ENCODE data around the gene JCAD.

JCAD gene

DNA sequence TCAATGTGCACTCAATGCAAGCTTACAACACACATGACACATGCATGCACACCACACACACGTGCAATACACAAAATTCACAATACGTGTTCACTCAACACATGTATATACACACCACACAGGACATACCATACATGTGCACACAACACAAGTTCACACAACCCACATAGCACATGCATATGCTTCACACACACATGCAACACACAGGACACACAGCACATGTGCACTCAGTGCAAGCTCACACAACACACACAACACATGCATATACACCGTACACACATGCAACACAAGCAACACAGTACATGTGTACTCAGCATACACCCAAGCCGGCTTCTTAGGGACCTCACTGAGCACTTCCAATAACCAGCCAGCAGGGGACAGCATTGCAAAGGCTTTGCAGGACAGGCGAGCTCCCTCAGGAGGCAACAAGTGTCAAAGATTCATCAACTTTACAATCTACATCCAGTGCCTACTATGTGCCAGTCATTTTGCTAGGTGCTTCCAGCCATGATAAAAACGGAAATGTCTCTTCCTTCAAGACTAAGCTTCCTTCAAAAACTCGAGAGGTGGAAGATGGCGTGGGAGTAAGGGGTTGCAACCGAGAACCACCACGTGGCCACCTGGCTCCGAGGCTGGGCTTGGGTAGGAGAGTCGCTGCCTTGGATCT, 61.1 kb downstream of the JCAD start:
- ChIA-PET POLR2A (no interaction called here), CTCF (interaction anchor here (0.7 to 8.4 kb wide), 47 partner anchors 9 to 592 kb away, joined by 3 to 124 read pairs (median 4); no protein-coding TSS in a partner anchor)
- Histone ChIP-seq H3K36me3 (ENCODE audit: control insufficient read depth in 4 of 4, insufficient read depth in 4 of 4, low read length in 3 of 4) (no peaks in the 10 kb centered on the region), H3K27ac (ENCODE audit: insufficient read depth in 1 of 2, low read depth in 1 of 2, low read length in 2 of 2, poor library complexity in 1 of 2, severe bottlenecking in 2 of 2) (no peak overlapping the region), H3K4me3 (ENCODE audit: control insufficient read depth in 1 of 7, extremely low read depth in 1 of 7, insufficient read depth in 4 of 7, low read depth in 2 of 7, low read length in 6 of 7) (no peak overlapping the region), H3K27me3 (replicated peaks in 2 of 5; ENCODE audit: control insufficient read depth in 4 of 5, insufficient read depth in 5 of 5, low read length in 4 of 5) (peaks cover 0 to 4% (median 2%) of the 10 kb centered on the region in 5 experiments), H3K9me3 (ENCODE audit: control extremely low read depth in 1 of 5, control insufficient read depth in 4 of 5, insufficient read depth in 2 of 5, low read depth in 1 of 5, low read length in 4 of 5) (no peaks in the 10 kb centered on the region), H3K4me1 (ENCODE audit: control extremely low read depth in 1 of 4, control insufficient read depth in 4 of 4, insufficient read depth in 4 of 4, low read length in 3 of 4) (peaks cover 4 to 33% (median 25%) of the 10 kb centered on the region in 4 experiments)
- 42% methylated on average over 10 of the region's 12 CpGs for WGBS (ENCODE audit: insufficient coverage)
- peak; percentile 84 to 93 (median 89) for DNase-seq

DNA sequence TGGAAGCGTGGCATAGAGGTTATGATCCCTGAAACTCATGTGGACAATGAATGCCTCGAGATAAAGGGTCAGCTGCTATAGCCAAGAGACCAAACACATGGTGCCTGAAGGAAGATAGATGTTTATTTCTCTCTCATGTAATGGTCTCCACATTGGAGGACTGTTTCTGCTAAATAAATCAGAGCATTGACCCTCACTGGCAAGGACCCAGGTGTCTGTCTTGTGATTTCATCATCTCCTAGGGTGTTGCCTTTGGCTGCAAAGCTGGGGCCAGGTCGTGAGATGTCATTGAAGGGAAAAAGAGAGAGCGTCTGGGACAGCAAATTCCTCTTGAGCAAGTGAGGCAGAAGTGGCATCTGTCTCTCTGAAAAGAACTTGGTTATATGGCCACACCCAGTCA, 64.6 kb downstream of the JCAD start:
- POLR2A ChIA-PET: no interaction called here
- H3K27me3 ChIP-seq (replicated peaks in 2 of 5; ENCODE audit: control insufficient read depth in 4 of 5, insufficient read depth in 5 of 5, low read length in 4 of 5): peaks cover 0 to 4% (median 0%) of the 10 kb centered on the region in 5 experiments
- no peak for DNase-seq
- H3K36me3 ChIP-seq (ENCODE audit: control insufficient read depth in 4 of 4, insufficient read depth in 4 of 4, low read length in 3 of 4): no peaks in the 10 kb centered on the region
- CTCF ChIA-PET: interaction anchor here (1.0 to 1.6 kb wide), 4 partner anchors 8 to 404 kb away, joined by 3 to 6 read pairs (median 4); no protein-coding TSS in a partner anchor
- no peak overlapping the region for H3K27ac ChIP-seq (ENCODE audit: insufficient read depth in 1 of 2, low read depth in 1 of 2, low read length in 2 of 2, poor library complexity in 1 of 2, severe bottlenecking in 2 of 2)
- no peaks in the 10 kb centered on the region for H3K9me3 ChIP-seq (ENCODE audit: control extremely low read depth in 1 of 5, control insufficient read depth in 4 of 5, insufficient read depth in 2 of 5, low read depth in 1 of 5, low read length in 4 of 5)
- no peak overlapping the region for H3K4me3 ChIP-seq (ENCODE audit: control insufficient read depth in 1 of 7, extremely low read depth in 1 of 7, insufficient read depth in 4 of 7, low read depth in 2 of 7, low read length in 6 of 7)
- peaks cover 4 to 24% (median 22%) of the 10 kb centered on the region in 4 experiments for H3K4me1 ChIP-seq (ENCODE audit: control extremely low read depth in 1 of 4, control insufficient read depth in 4 of 4, insufficient read depth in 4 of 4, low read length in 3 of 4)
- whole genome bisulfite sequencing (ENCODE audit: insufficient coverage): 97% methylated on average over 4 of the region's 4 CpGs

DNA sequence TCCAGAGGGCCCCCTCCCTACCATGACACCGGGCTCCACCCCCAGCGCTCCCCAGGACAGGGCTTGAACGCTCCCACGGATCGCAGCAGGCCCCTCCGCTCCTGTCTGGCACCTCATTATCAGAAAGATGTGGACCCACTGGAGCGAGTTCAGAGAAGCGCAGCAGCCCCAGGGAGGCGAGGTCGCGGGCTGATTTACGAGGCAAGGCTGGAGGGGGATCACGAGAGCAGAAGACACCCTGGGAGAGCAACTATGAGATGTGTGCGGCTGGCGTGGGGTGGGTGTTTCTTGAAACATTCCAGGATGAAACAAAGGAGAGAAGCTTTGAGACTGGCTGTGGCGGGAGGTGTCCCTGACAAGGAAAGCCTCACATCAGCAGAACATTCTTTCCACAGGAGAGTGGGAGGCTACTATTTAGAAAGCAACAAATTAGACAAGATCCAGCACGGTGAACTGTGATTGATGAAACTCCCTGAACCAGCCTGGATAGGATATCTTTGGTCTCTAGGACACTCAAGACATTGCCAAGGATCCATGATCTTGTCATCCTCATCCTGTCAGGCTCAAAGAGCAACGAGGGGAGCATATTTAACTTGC, 66.0 kb downstream of the JCAD start:
- CTCF ChIA-PET: interaction anchor here (1.0 to 1.4 kb wide), 2 partner anchors 9 to 248 kb away, joined by 3 to 4 read pairs; no protein-coding TSS in a partner anchor
- Histone ChIP-seq H3K9me3 (ENCODE audit: control extremely low read depth in 1 of 5, control insufficient read depth in 4 of 5, insufficient read depth in 2 of 5, low read depth in 1 of 5, low read length in 4 of 5) (no peaks in the 10 kb centered on the region), H3K4me3 (ENCODE audit: control insufficient read depth in 1 of 7, extremely low read depth in 1 of 7, insufficient read depth in 4 of 7, low read depth in 2 of 7, low read length in 6 of 7) (no peak overlapping the region), H3K36me3 (ENCODE audit: control insufficient read depth in 4 of 4, insufficient read depth in 4 of 4, low read length in 3 of 4) (no peaks in the 10 kb centered on the region), H3K4me1 (ENCODE audit: control extremely low read depth in 1 of 4, control insufficient read depth in 4 of 4, insufficient read depth in 4 of 4, low read length in 3 of 4) (peaks cover 4 to 24% (median 22%) of the 10 kb centered on the region in 4 experiments), H3K27me3 (replicated peaks in 2 of 5; ENCODE audit: control insufficient read depth in 4 of 5, insufficient read depth in 5 of 5, low read length in 4 of 5) (peaks cover 0 to 4% (median 0%) of the 10 kb centered on the region in 5 experiments), H3K27ac (ENCODE audit: insufficient read depth in 1 of 2, low read depth in 1 of 2, low read length in 2 of 2, poor library complexity in 1 of 2, severe bottlenecking in 2 of 2) (no peak overlapping the region)
- POLR2A ChIA-PET: no interaction called here
- WGBS (ENCODE audit: insufficient coverage): 98% methylated on average over 13 of the region's 18 CpGs
- no peak for DNase-seq

DNA sequence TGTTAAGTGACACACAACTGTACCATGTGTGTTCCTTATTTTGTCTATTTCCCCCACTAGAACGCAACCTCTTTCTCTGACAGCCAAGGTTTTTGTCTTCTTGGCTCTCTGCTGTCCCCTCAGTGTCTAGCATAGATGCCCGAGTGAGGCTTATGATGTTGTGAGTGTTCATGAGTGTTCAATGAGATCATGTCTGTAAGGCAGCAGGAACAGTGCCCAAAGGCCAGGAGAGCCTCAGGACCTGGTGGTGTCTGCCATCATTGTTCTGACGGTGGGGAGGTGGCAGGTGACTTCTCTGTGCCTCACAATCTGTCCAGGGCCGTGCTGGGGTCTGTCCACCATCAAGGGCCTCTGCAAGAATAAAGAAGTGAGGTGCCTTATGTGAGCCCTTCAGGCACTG, 66.5 kb downstream of the JCAD start:
- WGBS (ENCODE audit: insufficient coverage): 96% methylated on average over 4 of the region's 4 CpGs
- POLR2A ChIA-PET: no interaction called here
- no peaks in the 10 kb centered on the region for H3K9me3 ChIP-seq (ENCODE audit: control extremely low read depth in 1 of 5, control insufficient read depth in 4 of 5, insufficient read depth in 2 of 5, low read depth in 1 of 5, low read length in 4 of 5)
- H3K27ac ChIP-seq (ENCODE audit: insufficient read depth in 1 of 2, low read depth in 1 of 2, low read length in 2 of 2, poor library complexity in 1 of 2, severe bottlenecking in 2 of 2): no peak overlapping the region
- H3K4me1 ChIP-seq (ENCODE audit: control extremely low read depth in 1 of 4, control insufficient read depth in 4 of 4, insufficient read depth in 4 of 4, low read length in 3 of 4): peaks cover 4 to 21% (median 19%) of the 10 kb centered on the region in 4 experiments
- no peak overlapping the region for H3K4me3 ChIP-seq (ENCODE audit: control insufficient read depth in 1 of 7, extremely low read depth in 1 of 7, insufficient read depth in 4 of 7, low read depth in 2 of 7, low read length in 6 of 7)
- CTCF ChIA-PET: interaction anchor here (1.4 kb wide), 1 partner anchor 248 kb away, joined by 4 read pairs; no protein-coding TSS in a partner anchor
- H3K36me3 ChIP-seq (ENCODE audit: control insufficient read depth in 4 of 4, insufficient read depth in 4 of 4, low read length in 3 of 4): no peaks in the 10 kb centered on the region
- DNase-seq: no peak
- peaks cover 0 to 4% (median 0%) of the 10 kb centered on the region in 5 experiments for H3K27me3 ChIP-seq (replicated peaks in 2 of 5; ENCODE audit: control insufficient read depth in 4 of 5, insufficient read depth in 5 of 5, low read length in 4 of 5)

DNA sequence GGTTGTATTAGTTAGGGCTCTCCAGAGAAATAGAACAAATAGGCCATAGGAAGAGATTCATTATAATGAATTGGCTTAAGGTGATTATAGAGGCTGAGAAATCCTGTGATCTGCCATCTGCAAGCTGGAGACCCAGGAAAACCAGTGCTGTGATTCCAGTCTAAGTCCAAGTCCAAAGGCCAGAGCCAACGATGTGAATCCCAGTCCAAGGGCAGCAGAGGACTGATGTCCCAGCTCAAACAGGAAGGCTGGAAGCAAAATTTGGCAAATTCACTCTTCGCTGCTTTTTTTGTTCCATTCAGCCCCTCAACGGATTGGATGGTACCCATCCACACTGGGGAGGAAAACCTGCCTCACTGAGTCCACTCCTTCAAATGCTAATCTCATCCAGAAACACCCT, 68.0 kb downstream of the JCAD start:
- H3K27me3 ChIP-seq (replicated peaks in 2 of 5; ENCODE audit: control insufficient read depth in 4 of 5, insufficient read depth in 5 of 5, low read length in 4 of 5): peaks cover 0 to 4% (median 0%) of the 10 kb centered on the region in 5 experiments
- no peaks in the 10 kb centered on the region for H3K36me3 ChIP-seq (ENCODE audit: control insufficient read depth in 4 of 4, insufficient read depth in 4 of 4, low read length in 3 of 4)
- 93% methylated on average over 3 of the region's 3 CpGs for WGBS (ENCODE audit: insufficient coverage)
- no peaks in the 10 kb centered on the region for H3K9me3 ChIP-seq (ENCODE audit: control extremely low read depth in 1 of 5, control insufficient read depth in 4 of 5, insufficient read depth in 2 of 5, low read depth in 1 of 5, low read length in 4 of 5)
- DNase-seq: no peak
- ChIA-PET POLR2A (no interaction called here), CTCF (no interaction called here)
- H3K4me3 ChIP-seq (ENCODE audit: control insufficient read depth in 1 of 7, extremely low read depth in 1 of 7, insufficient read depth in 4 of 7, low read depth in 2 of 7, low read length in 6 of 7): no peak overlapping the region
- H3K27ac ChIP-seq (ENCODE audit: insufficient read depth in 1 of 2, low read depth in 1 of 2, low read length in 2 of 2, poor library complexity in 1 of 2, severe bottlenecking in 2 of 2): no peak overlapping the region
- peaks cover 0 to 5% (median 5%) of the 10 kb centered on the region in 4 experiments for H3K4me1 ChIP-seq (ENCODE audit: control extremely low read depth in 1 of 4, control insufficient read depth in 4 of 4, insufficient read depth in 4 of 4, low read length in 3 of 4)

DNA sequence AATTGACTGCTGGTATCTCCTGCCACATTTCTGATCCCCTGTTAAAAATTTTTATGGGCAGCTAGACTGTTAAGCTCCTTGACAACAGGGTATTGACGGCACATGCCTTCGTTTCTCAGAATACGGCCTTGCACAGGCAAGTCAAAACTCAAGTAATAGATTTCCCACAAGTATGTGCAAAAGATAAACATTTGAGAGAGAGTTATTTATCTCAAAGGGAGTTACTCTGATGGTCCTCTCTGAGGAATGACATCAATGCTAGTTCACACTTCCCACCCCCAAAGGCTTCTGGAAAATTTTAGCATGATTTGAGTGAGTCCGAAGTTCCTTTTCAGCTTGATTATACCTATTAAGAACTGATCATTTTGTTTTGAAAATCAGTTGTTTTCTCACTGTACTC, 71.9 kb downstream of the JCAD start:
- H3K27me3 ChIP-seq (replicated peaks in 2 of 5; ENCODE audit: control insufficient read depth in 4 of 5, insufficient read depth in 5 of 5, low read length in 4 of 5): no peaks in the 10 kb centered on the region
- H3K36me3 ChIP-seq (ENCODE audit: control insufficient read depth in 4 of 4, insufficient read depth in 4 of 4, low read length in 3 of 4): no peaks in the 10 kb centered on the region
- ChIA-PET POLR2A (no interaction called here), CTCF (no interaction called here)
- WGBS (ENCODE audit: insufficient coverage): no CpG with 5 or more reads among the region's 4 CpGs
- H3K9me3 ChIP-seq (ENCODE audit: control extremely low read depth in 1 of 5, control insufficient read depth in 4 of 5, insufficient read depth in 2 of 5, low read depth in 1 of 5, low read length in 4 of 5): peaks cover 0 to 12% (median 8%) of the 10 kb centered on the region in 5 experiments
- H3K4me1 ChIP-seq (ENCODE audit: control extremely low read depth in 1 of 4, control insufficient read depth in 4 of 4, insufficient read depth in 4 of 4, low read length in 3 of 4): no peaks in the 10 kb centered on the region
- H3K27ac ChIP-seq (ENCODE audit: insufficient read depth in 1 of 2, low read depth in 1 of 2, low read length in 2 of 2, poor library complexity in 1 of 2, severe bottlenecking in 2 of 2): no peak overlapping the region
- DNase-seq: no peak
- no peak overlapping the region for H3K4me3 ChIP-seq (ENCODE audit: control insufficient read depth in 1 of 7, extremely low read depth in 1 of 7, insufficient read depth in 4 of 7, low read depth in 2 of 7, low read length in 6 of 7)

DNA sequence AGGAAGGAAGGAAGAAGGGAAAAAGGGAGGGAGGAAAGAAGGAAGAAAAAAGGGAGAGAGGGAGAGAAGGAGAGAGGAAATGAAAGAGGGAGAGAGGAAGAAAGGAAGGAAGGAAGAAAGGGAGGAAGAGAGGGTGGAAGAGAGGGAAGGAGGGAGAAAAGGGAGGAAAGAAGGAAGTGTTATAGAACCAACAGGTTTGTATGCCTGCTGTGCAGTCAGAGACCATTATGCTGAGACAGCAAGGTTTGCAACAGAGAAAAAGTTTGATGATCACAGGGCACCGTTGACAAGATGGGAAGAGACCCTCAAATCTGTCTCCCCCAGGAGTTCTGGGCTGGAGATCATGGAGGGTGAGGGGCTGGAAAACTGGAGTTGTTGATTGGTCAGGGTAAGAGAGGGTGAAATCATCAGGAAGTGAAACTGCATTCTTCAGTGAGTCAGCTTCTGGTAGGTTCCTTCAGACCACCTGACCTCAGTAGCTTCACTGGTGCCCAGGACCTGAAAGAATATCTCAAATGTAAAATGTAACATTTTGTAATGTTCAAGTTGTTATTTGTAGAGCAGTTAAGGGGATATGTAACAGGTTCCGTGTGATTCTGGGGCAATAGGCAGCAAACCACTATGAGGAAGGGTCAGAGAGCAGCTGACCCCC, 76.3 kb downstream of the JCAD start:
- ChIA-PET CTCF (no interaction called here), POLR2A (no interaction called here)
- no peak for DNase-seq
- H3K36me3 ChIP-seq (ENCODE audit: control insufficient read depth in 4 of 4, insufficient read depth in 4 of 4, low read length in 3 of 4): no peaks in the 10 kb centered on the region
- no peak overlapping the region for H3K4me3 ChIP-seq (ENCODE audit: control insufficient read depth in 1 of 7, extremely low read depth in 1 of 7, insufficient read depth in 4 of 7, low read depth in 2 of 7, low read length in 6 of 7)
- H3K27me3 ChIP-seq (replicated peaks in 2 of 5; ENCODE audit: control insufficient read depth in 4 of 5, insufficient read depth in 5 of 5, low read length in 4 of 5): no peaks in the 10 kb centered on the region
- 94% methylated on average over 2 of the region's 2 CpGs for WGBS (ENCODE audit: insufficient coverage)
- H3K27ac ChIP-seq (ENCODE audit: insufficient read depth in 1 of 2, low read depth in 1 of 2, low read length in 2 of 2, poor library complexity in 1 of 2, severe bottlenecking in 2 of 2): no peak overlapping the region
- no peaks in the 10 kb centered on the region for H3K4me1 ChIP-seq (ENCODE audit: control extremely low read depth in 1 of 4, control insufficient read depth in 4 of 4, insufficient read depth in 4 of 4, low read length in 3 of 4)
- peaks cover 0 to 15% (median 8%) of the 10 kb centered on the region in 5 experiments for H3K9me3 ChIP-seq (ENCODE audit: control extremely low read depth in 1 of 5, control insufficient read depth in 4 of 5, insufficient read depth in 2 of 5, low read depth in 1 of 5, low read length in 4 of 5)

All from common myeloid progenitor, CD34-positive (primary cell).